ENCODE data around the gene CHCHD10. TPM values are rescaled to one million over a fixed set of nuclear protein-coding genes. Genes with fewer than 3 reads are reported as not detected.

CHCHD10 gene
- total and polyA plus RNA-seq, 10 of the 15 experiments (the other 5 are each of a cell fraction or from before 2014, with no cell fraction given) = 13.2 to 241 (median 128) TPM

DNA sequence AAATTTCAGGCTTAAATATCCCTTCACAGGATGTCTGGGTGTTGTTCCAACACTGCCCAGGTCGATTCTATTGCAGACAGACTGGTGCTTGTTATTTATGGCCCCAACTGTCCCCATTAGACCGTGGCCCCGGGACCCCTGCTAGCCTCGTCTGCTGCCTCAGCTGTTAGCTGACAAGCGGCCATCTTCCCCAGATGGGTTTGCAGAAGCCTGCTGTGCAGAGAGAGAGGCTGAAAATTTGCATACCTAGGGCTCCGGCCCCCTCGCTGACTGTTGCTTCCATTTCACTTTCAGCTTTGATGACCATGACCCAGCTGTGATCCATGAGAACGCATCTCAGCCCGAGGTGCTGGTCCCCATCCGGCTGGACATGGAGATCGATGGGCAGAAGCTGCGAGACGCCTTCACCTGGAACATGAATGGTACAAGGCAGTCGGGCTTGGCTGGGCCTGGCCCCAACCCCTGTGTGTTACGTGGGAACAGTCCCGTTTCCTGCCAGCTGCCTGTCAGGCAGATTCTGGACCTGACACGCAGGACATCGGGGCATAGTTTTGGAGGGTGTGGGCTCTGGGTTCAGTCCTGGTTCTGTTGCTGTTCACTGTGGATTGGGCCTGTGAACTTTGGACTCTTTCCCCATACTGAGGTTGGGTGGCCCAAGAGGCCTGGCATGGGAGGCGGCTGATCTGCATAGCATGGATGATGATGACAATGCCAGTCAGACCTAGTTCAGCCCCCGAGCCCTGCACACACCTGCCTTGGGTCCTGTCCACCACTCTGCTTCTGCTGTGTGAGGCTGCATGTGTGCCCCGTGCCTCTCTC is 35.4 kb upstream of the CHCHD10 start (continued):
- TF ChIP-seq, protein P1, sequence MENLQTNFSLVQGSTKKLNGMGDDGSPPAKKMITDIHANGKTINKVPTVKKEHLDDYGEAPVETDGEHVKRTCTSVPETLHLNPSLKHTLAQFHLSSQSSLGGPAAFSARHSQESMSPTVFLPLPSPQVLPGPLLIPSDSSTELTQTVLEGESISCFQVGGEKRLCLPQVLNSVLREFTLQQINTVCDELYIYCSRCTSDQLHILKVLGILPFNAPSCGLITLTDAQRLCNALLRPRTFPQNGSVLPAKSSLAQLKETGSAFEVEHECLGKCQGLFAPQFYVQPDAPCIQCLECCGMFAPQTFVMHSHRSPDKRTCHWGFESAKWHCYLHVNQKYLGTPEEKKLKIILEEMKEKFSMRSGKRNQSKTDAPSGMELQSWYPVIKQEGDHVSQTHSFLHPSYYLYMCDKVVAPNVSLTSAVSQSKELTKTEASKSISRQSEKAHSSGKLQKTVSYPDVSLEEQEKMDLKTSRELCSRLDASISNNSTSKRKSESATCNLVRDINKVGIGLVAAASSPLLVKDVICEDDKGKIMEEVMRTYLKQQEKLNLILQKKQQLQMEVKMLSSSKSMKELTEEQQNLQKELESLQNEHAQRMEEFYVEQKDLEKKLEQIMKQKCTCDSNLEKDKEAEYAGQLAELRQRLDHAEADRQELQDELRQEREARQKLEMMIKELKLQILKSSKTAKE (IDR thresholded peaks at IDR 0.05; ENCODE audit: low read depth, poor library complexity, severe bottlenecking) = no peak

DNA sequence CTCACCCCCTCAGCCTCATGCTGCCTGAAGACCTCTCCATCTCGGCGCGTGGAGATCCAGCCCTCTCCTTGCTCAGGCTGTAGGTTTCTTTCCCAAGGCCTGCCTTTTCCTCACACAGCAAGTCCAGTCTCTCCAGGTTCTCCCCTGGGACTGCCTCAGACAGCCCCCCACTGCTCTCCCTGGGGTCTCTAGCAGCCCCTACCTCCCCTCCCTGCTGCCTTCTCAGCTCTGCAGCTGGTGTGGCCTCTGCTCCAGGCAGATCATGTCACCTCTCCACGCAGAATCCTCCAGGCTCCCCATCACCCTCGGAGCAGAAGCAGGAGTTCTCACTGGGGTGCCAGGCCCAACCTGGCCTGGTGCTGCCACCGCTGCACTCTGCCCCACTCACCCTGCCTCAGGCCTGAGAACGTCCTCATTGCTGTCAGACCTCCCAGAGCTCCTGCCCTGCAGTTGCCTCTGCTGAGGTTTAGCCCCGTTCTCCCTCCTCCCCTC is 34.2 kb upstream of the CHCHD10 start:
- peaks cover 89% of the 10 kb centered on the region for H3K4me1 ChIP-seq (ENCODE audit: control insufficient read depth, insufficient read depth, low read length)
- intact Hi-C loops (cut with micrococcal nuclease; ENCODE audit: unreplicated experiment) = loop anchor here (2.0 kb wide), 1 partner anchor 37 kb away; the partner anchor contains the start of gene DERL3

More for the DNA sequence above, 34.2 kb upstream of the CHCHD10 start:
- DNase-seq (ENCODE audit: low read depth, low spot score) (no peak), FAIRE-seq (no peak), ATAC-seq (no peak)
- Histone ChIP-seq H3K27ac (ENCODE audit: control insufficient read depth, insufficient read depth) (peak overlapping the region; percentile 89), H3K9ac (ENCODE audit: control insufficient read depth, insufficient read depth, low read length) (no peak overlapping the region), H3K79me2 (ENCODE audit: control insufficient read depth, insufficient read depth, low read length) (peaks cover 35% of the 10 kb centered on the region), H3K36me3 (ENCODE audit: control insufficient read depth in 2 of 2, insufficient read depth in 2 of 2, low read length in 1 of 2) (peaks cover 18 to 28% of the 10 kb centered on the region in 2 experiments), H3K4me3 (no peak overlapping the region), H3K27me3 (replicated peaks in 1 of 2; ENCODE audit: control insufficient read depth in 2 of 2, insufficient read depth in 2 of 2, low read length in 1 of 2) (no peaks in the 10 kb centered on the region), H3K9me3 (replicated peaks; ENCODE audit: control insufficient read depth, insufficient read depth, low read length) (no peaks in the 10 kb centered on the region), H4K20me1 (ENCODE audit: control insufficient read depth, insufficient read depth) (no peaks in the 10 kb centered on the region), H3K4me2 (ENCODE audit: control insufficient read depth, insufficient read depth) (peak overlapping the region; percentile 100; the same call in 1 of the 2 replicates), H2AFZ (ENCODE audit: control insufficient read depth, low read depth, low read length) (no peak overlapping the region)
- WGBS (ENCODE audit: insufficient coverage, insufficient replicate concordance, low lambda C conversion rate, missing lambda C conversion rate) = 89% methylated on average over 8 of the region's 8 CpGs
- in situ Hi-C loops (cut with MboI) = no loop called here
- POLR2A ChIA-PET = interaction anchor here (0.6 to 2.7 kb wide), 3 partner anchors 10 to 43 kb away, joined by 3 to 12 read pairs (median 4); no protein-coding TSS in a partner anchor
- RAD21 ChIA-PET (ENCODE audit: unreplicated experiment) = interaction anchor here (2.2 kb wide), 1 partner anchor 44 kb away, joined by 7 read pairs; no protein-coding TSS in a partner anchor
- no peak for TF ChIP-seq SMC3 (IDR thresholded peaks at IDR 0.05; ENCODE audit: borderline replicate concordance, low read length)
- no peak for TF ChIP-seq EGR1 (IDR thresholded peaks at IDR 0.05; ENCODE audit: borderline replicate concordance in 1 of 2, low read depth in 2 of 2, low read length in 2 of 2)
- TF ChIP-seq JUNB (IDR thresholded peaks at IDR 0.05) = no peak
- TF ChIP-seq ZZZ3 (IDR thresholded peaks at IDR 0.05; ENCODE audit: control insufficient read depth, insufficient read length, low read depth) = no peak
- no peak for TF ChIP-seq HDAC2 (IDR thresholded peaks at IDR 0.05)
- TF ChIP-seq MXI1 (IDR thresholded peaks at IDR 0.05; ENCODE audit: low read depth, low read length) = no peak
- TF ChIP-seq, protein P2, sequence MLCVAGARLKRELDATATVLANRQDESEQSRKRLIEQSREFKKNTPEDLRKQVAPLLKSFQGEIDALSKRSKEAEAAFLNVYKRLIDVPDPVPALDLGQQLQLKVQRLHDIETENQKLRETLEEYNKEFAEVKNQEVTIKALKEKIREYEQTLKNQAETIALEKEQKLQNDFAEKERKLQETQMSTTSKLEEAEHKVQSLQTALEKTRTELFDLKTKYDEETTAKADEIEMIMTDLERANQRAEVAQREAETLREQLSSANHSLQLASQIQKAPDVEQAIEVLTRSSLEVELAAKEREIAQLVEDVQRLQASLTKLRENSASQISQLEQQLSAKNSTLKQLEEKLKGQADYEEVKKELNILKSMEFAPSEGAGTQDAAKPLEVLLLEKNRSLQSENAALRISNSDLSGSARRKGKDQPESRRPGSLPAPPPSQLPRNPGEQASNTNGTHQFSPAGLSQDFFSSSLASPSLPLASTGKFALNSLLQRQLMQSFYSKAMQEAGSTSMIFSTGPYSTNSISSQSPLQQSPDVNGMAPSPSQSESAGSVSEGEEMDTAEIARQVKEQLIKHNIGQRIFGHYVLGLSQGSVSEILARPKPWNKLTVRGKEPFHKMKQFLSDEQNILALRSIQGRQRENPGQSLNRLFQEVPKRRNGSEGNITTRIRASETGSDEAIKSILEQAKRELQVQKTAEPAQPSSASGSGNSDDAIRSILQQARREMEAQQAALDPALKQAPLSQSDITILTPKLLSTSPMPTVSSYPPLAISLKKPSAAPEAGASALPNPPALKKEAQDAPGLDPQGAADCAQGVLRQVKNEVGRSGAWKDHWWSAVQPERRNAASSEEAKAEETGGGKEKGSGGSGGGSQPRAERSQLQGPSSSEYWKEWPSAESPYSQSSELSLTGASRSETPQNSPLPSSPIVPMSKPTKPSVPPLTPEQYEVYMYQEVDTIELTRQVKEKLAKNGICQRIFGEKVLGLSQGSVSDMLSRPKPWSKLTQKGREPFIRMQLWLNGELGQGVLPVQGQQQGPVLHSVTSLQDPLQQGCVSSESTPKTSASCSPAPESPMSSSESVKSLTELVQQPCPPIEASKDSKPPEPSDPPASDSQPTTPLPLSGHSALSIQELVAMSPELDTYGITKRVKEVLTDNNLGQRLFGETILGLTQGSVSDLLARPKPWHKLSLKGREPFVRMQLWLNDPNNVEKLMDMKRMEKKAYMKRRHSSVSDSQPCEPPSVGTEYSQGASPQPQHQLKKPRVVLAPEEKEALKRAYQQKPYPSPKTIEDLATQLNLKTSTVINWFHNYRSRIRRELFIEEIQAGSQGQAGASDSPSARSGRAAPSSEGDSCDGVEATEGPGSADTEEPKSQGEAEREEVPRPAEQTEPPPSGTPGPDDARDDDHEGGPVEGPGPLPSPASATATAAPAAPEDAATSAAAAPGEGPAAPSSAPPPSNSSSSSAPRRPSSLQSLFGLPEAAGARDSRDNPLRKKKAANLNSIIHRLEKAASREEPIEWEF (IDR thresholded peaks at IDR 0.05; ENCODE audit: insufficient replicate concordance, low read depth, low read length) = no peak
- TF ChIP-seq RAD21 (IDR thresholded peaks at IDR 0.05; ENCODE audit: insufficient read depth, low read depth, low read length) = no peak
- no peak for TF ChIP-seq CREB1 (IDR thresholded peaks at IDR 0.05; ENCODE audit: low read depth)
- no peak for TF ChIP-seq ETV6 (conservative IDR thresholded peaks at IDR 0.05 in 1 of 2, IDR thresholded peaks at IDR 0.05 in 1 of 2; ENCODE audit: borderline replicate concordance in 1 of 2, low read depth in 1 of 2)
- CTCF ChIA-PET = interaction anchor here (0.6 to 1.3 kb wide), 6 partner anchors 10 to 92 kb away, joined by 3 to 5 read pairs (median 4); partner anchors contain the start of genes DERL3 and MIF
- SMC1A ChIA-PET (ENCODE audit: uncharacterized antibody, unreplicated experiment) = interaction anchor here (1.2 to 1.7 kb wide), 3 partner anchors 13 to 27 kb away, joined by 3 to 5 read pairs (median 3); partner anchors contain the start of gene SMARCB1
- no TSS peak for BruUV-seq (replicated peaks)

All from GM12878 (cell line).